ENCODE data around the gene NAT9.

The NAT9 gene

GRCh38 chr17:74776044-74776962 is at the start of gene NAT9:
Gene NAT9 (minus strand): TSS chr17:74776345. CDS start chr17:74775698, 647 bp downstream.
- DNase-seq (ENCODE audit: low spot score) = peak; percentile 100

GRCh38 chr17:74824961-74825627 is 48.9 kb upstream of the NAT9 start:
- no peak for DNase-seq (ENCODE audit: low spot score)

- no peak for DNase-seq (ENCODE audit: low spot score)
These were observed 46.8 kb upstream of the NAT9 start for GRCh38 chr17:74822939-74823367.

GRCh38 chr17:74822335-74822938 is 46.3 kb upstream of the NAT9 start:
- DNase-seq (ENCODE audit: low spot score) = no peak

- no peak for DNase-seq (ENCODE audit: low spot score)
These were observed 45.6 kb upstream of the NAT9 start for GRCh38 chr17:74821655-74822334.

- DNase-seq (ENCODE audit: low spot score) = no peak
These were observed 43.8 kb upstream of the NAT9 start for GRCh38 chr17:74819801-74820436.

- no peak for DNase-seq (ENCODE audit: low spot score)
These were observed 42.3 kb upstream of the NAT9 start for GRCh38 chr17:74818291-74818938.

GRCh38 chr17:74816905-74817620 is 40.9 kb upstream of the NAT9 start:
- DNase-seq (ENCODE audit: low spot score) = no peak

GRCh38 chr17:74815550-74816370 is 39.6 kb upstream of the NAT9 start:
- no peak for DNase-seq (ENCODE audit: low spot score)

GRCh38 chr17:74815067-74815466 is 38.9 kb upstream of the NAT9 start:
- DNase-seq (ENCODE audit: low spot score) = no peak

- no peak for DNase-seq (ENCODE audit: low spot score)
These were observed 38.3 kb upstream of the NAT9 start for GRCh38 chr17:74814453-74814852.

- DNase-seq (ENCODE audit: low spot score) = no peak
These were observed 36.2 kb upstream of the NAT9 start for GRCh38 chr17:74812109-74813009.

- no peak for DNase-seq (ENCODE audit: low spot score)
These were observed 34.7 kb upstream of the NAT9 start for GRCh38 chr17:74810699-74811485.

- no peak for DNase-seq (ENCODE audit: low spot score)
These were observed 32.7 kb upstream of the NAT9 start for GRCh38 chr17:74808714-74809430.

- DNase-seq (ENCODE audit: low spot score) = no peak
These were observed 31.8 kb upstream of the NAT9 start for GRCh38 chr17:74807925-74808324.

GRCh38 chr17:74807441-74807840 is 31.3 kb upstream of the NAT9 start:
- no peak for DNase-seq (ENCODE audit: low spot score)

- no peak for DNase-seq (ENCODE audit: low spot score)
These were observed 30.2 kb upstream of the NAT9 start for GRCh38 chr17:74806334-74806733.
